SH-SY5Y (cell line): ENCODE measurements around the gene RNF123.

ENCODE experiments used
- GATA2 ChIP-seq: IDR thresholded peaks from 2 replicates; pipeline ENCODE4 v1.6.1; 2011; ENCODE audit warnings: mild to moderate bottlenecking, low read depth, low read length
- GATA3 ChIP-seq: IDR thresholded peaks from 2 replicates; pipeline ENCODE4 v1.6.1; 2011; ENCODE audit warnings: low read depth, mild to moderate bottlenecking, low read length, moderate library complexity

DNA sequence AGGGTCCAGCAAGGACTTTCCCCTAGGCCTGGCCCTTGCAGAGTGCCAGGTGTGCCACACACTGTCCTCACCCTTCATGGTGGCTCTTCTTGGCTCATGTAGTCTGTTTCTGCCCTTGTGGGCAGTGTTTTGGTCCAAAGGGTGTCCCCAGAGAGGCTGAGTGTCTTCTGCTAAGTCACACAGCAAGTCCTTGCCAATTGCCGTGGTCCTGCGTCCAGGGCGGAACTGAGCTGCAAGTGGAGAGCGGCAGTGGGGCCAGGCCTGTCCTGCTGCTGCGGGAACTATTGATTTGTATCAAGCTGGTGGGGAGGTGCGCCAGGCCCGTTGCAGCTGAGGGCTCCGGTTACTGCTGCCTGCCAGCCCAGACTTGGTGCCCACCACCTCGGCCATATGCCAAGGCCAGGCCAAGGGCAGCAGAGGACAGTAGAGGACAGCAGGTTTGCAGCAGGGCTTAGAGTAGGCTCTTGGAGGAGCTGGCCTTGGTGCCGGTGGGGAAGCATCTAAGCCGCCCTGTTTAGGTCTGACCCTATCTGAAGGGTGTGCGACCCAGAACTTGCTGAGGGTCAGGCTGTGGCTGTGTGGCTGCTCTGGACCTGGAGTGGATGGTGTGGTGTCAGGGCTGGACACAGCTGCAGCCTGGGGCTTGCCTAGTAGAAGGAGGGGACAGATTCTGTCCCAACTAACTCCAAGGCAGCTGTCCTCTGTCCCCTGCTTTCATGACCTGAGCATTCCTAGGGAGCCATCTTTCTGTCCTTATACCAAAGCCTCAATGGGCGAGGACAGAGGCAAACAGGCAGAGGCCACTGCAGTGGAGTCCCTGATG lies 25.6 kb downstream of the RNF123 start:
- TF ChIP-seq GATA2 (no peak), GATA3 (no peak)
